K562 (cell line): ENCODE measurements around the gene PPP3CA.

Experiments
- CTCF ChIP-seq, 3 experiments: IDR thresholded peaks in 2 of 3; conservative IDR thresholded peaks in 1 of 3; 2 replicates each; pipeline ENCODE4 v1.5.1; 2011 to 2012; ENCODE audit warnings: low read length in 3 of 3, mild to moderate bottlenecking in 3 of 3, control low read depth in 2 of 3, improper control_type of control experiment in 1 of 3, inconsistent platforms in 1 of 3, low read depth in 1 of 3, mixed read lengths in 1 of 3, moderate library complexity in 1 of 3; ENCODE audit not compliant: insufficient read depth in 2 of 3
- EP300 ChIP-seq: IDR thresholded peaks from 2 replicates; pipeline ENCODE4 v1.6.1; 2012; ENCODE audit warnings: low read length, improper control_type of control experiment
- FOXP1 ChIP-seq: sonication (generic); formaldehyde crosslinking; IDR thresholded peaks from 2 replicates; pipeline ENCODE4 v1.8.0; 2022; ENCODE audit warnings: mild to moderate bottlenecking, missing genetic modification reagents
- GTF3C2 ChIP-seq: IDR thresholded peaks from 3 replicates; pipeline ENCODE4 v1.6.1; 2011; ENCODE audit warnings: borderline replicate concordance, mild to moderate bottlenecking, moderate library complexity; ENCODE audit not compliant: insufficient read length; ENCODE audit errors: extremely low read depth
- PHF8 ChIP-seq: fragments of 200-600 bp; sonication (generic); IDR thresholded peaks from 2 replicates; pipeline ENCODE4 v1.6.1; 2012; ENCODE audit warnings: mixed run types, mild to moderate bottlenecking, inconsistent platforms, low read length, moderate library complexity, borderline replicate concordance
- POLR2AphosphoS5 ChIP-seq: IDR thresholded peaks from 2 replicates; pipeline ENCODE4 v1.6.1; 2011; ENCODE audit warnings: mild to moderate bottlenecking, low read depth, low read length, moderate library complexity; ENCODE audit not compliant: control insufficient read depth, insufficient read depth
- RAD21 ChIP-seq, 2 experiments: fragments of 250-450 bp in 1 of 2; fragments of 450-650 bp in 1 of 2; sonication (Bioruptor Pico) in 1 of 2; formaldehyde crosslinking in 1 of 2; IDR thresholded peaks in 1 of 2; conservative IDR thresholded peaks in 1 of 2; 2 replicates each; pipeline versions ENCODE4 v1.4.0 to v1.8.0; 2020 to 2022; ENCODE audit warnings: mild to moderate bottlenecking in 2 of 2, moderate library complexity in 1 of 2
- REST ChIP-seq, 2 experiments: fragments of 450-650 bp; formaldehyde crosslinking in 1 of 2; IDR thresholded peaks; 2 replicates each; pipeline versions ENCODE4 v1.4.0 to v1.6.1; 2014 to 2020; ENCODE audit warnings: mild to moderate bottlenecking in 2 of 2, borderline replicate concordance in 1 of 2, low read depth in 1 of 2
- ZKSCAN1 ChIP-seq: fragments of 150-350 bp; IDR thresholded peaks from 2 replicates; pipeline ENCODE4 v1.6.1; 2016; ENCODE audit warnings: low read depth, low read length
- ZNF311 ChIP-seq: fragments of 250-450 bp; sonication (Bioruptor Pico); IDR thresholded peaks from 2 replicates; pipeline ENCODE4 v1.4.0; 2020; ENCODE audit warnings: mild to moderate bottlenecking, moderate library complexity
- ZZZ3 ChIP-seq: fragments of 450-650 bp; IDR thresholded peaks from 2 replicates; pipeline ENCODE4 v1.6.1; 2016; ENCODE audit warnings: antibody characterized with exemption, mild to moderate bottlenecking, moderate library complexity
- TF ChIP-seq, protein P1 (sequence below): sonication (generic); formaldehyde crosslinking; IDR thresholded peaks from 2 replicates; pipeline ENCODE4 v1.8.0; 2022; ENCODE audit warnings: mild to moderate bottlenecking, missing genetic modification reagents, borderline replicate concordance
- TF ChIP-seq, protein P2 (sequence below), 2 experiments: fragments of 450-650 bp in 1 of 2; sonication (generic) in 1 of 2; formaldehyde crosslinking in 1 of 2; IDR thresholded peaks in 1 of 2; conservative IDR thresholded peaks in 1 of 2; 2 replicates each; pipeline versions ENCODE4 v1.6.1 to v1.8.1; 2016 to 2023; ENCODE audit warnings: mild to moderate bottlenecking in 2 of 2, moderate library complexity in 2 of 2, inconsistent platforms in 1 of 2, missing genetic modification reagents in 1 of 2

DNA sequence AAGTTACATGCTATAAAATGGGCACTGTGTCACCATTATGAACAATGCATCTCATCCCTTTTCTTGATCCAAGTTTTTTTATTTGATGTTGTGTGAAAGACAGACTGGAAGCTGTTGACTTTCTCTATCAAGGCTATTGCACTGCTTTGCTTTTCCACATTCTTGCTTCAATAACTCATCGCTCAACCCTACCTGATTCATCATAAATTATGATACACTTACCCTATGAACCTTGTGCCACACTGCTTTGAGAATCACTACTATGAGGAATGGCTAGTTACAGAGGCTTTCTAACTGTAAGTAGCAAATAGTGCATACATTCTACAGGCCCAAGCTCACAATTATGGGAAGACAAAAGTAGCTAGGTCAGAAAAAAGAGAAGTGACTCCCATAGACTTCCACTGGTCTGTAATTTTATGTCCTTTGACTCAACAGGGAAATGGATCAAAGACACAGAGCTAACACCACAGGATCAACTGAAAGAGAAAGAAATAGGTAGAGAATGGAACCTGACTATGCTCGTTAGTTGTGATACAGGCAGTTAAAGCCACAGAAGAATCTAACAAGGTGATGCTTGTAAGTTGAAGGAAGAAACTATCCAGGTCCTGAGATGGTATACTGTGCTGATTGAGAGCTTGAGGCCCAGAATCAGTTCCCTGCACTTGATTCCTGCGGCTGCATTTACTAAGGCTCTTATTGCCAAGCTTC, 163.5 kb downstream of the PPP3CA start:
- TF ChIP-seq ZKSCAN1 (no peak), ZNF311 (CRISPR knock-in tag) (no peak), PHF8 (no peak), ZZZ3 (no peak), GTF3C2 (no peak), REST (IDR thresholded peaks at IDR 0.05; ENCODE audit: borderline replicate concordance) (no peak), REST (CRISPR knock-in tag; IDR thresholded peaks at IDR 0.05; ENCODE audit: low read depth) (no peak), POLR2AphosphoS5 (no peak), EP300 (no peak), FOXP1 (CRISPR knock-in tag) (no peak), RAD21 (CRISPR knock-in tag; conservative IDR thresholded peaks at IDR 0.05 in 1 of 2, IDR thresholded peaks at IDR 0.05 in 1 of 2) (no peak), CTCF (IDR thresholded peaks at IDR 0.05 in 2 of 3, conservative IDR thresholded peaks at IDR 0.05 in 1 of 3; ENCODE audit: insufficient read depth in 2 of 3, low read depth in 1 of 3, low read length in 3 of 3) (no peak)
- TF ChIP-seq, protein P1, sequence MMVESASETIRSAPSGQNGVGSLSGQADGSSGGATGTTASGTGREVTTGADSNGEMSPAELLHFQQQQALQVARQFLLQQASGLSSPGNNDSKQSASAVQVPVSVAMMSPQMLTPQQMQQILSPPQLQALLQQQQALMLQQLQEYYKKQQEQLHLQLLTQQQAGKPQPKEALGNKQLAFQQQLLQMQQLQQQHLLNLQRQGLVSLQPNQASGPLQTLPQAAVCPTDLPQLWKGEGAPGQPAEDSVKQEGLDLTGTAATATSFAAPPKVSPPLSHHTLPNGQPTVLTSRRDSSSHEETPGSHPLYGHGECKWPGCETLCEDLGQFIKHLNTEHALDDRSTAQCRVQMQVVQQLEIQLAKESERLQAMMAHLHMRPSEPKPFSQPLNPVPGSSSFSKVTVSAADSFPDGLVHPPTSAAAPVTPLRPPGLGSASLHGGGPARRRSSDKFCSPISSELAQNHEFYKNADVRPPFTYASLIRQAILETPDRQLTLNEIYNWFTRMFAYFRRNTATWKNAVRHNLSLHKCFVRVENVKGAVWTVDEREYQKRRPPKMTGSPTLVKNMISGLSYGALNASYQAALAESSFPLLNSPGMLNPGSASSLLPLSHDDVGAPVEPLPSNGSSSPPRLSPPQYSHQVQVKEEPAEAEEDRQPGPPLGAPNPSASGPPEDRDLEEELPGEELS (CRISPR knock-in tag) = no peak
- TF ChIP-seq, protein P2, sequence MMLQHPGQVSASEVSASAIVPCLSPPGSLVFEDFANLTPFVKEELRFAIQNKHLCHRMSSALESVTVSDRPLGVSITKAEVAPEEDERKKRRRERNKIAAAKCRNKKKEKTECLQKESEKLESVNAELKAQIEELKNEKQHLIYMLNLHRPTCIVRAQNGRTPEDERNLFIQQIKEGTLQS (IDR thresholded peaks at IDR 0.05) = no peak
- TF ChIP-seq, protein P2 (CRISPR knock-in tag; conservative IDR thresholded peaks at IDR 0.05) = no peak
